ENCODE measurements around the gene FAM149B1. TPM values are rescaled to one million over a fixed set of nuclear protein-coding genes. Genes with fewer than 3 reads are reported as not detected.

The FAM149B1 gene
- total and polyA plus RNA-seq, 2 of the 13 experiments (the other 11 are each of a cell fraction or from before 2014, with no cell fraction given) = 9.3 to 16.8 TPM

DNA sequence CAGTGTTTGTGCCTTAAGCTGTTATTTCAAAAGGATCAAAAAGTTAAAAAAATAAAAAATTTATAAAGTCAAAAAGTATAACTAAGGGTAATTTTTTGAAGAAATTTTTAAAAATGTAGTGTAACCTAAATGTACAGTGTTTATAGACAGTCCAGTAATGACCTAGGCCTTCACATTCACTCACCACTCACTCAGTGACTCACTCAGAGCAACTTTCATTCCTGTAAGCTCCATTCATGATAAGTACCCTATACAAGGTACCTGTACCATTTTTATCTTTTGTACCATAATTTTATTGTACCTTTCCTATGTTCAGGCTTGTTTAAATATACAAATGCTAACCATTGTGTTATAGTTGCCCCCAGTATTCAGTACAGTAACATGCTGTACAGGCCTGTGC, 57.6 kb downstream of the FAM149B1 start:
- BruUV-seq (replicated peaks) = no TSS peak
- DNase-seq (ENCODE audit: low spot score) = no peak
- Histone ChIP-seq H3K9me3 (ENCODE audit: low read length) (no peaks in the 10 kb centered on the region), H3K9ac (ENCODE audit: insufficient read depth, low read depth, low read length) (no peak overlapping the region), H3K27me3 (ENCODE audit: control insufficient read depth in 1 of 2, insufficient read depth in 2 of 2, low read length in 2 of 2) (no peaks in the 10 kb centered on the region), H2AFZ (ENCODE audit: low read length) (no peak overlapping the region), H3K4me1 (ENCODE audit: insufficient read depth, low read length) (no peaks in the 10 kb centered on the region), H3K4me2 (ENCODE audit: low read depth, low read length) (no peak overlapping the region), H4K20me1 (ENCODE audit: insufficient read depth, low read length) (no peaks in the 10 kb centered on the region), H3K27ac (ENCODE audit: extremely low read length, insufficient read depth, low read length) (no peak overlapping the region), H3K4me3 (replicated peaks in 1 of 3; ENCODE audit: insufficient read depth in 1 of 3, low read depth in 2 of 3, low read length in 3 of 3) (no peak overlapping the region), H3K79me2 (ENCODE audit: insufficient read depth, low read length) (no peaks in the 10 kb centered on the region), H3K36me3 (replicated peaks in 1 of 2; ENCODE audit: control insufficient read depth in 1 of 2, insufficient read depth in 2 of 2, low read length in 2 of 2) (no peaks in the 10 kb centered on the region; a peak in 1 of 5 replicates)
- intact Hi-C loops (cut with micrococcal nuclease; ENCODE audit: unreplicated experiment) (no loop called here), in situ Hi-C loops (cut with HindIII; ENCODE audit: extremely low pct_ligation_motif_present, low pct_unique_long_range_greater_than_20kb) (no loop called here)
- ChIA-PET POLR2A (interaction anchor here (0.6 kb wide), 1 partner anchor 266 kb away, joined by 4 read pairs; no protein-coding TSS in a partner anchor), CTCF (ENCODE audit: low intra/inter-chr PET ratio, low total read pairs) (no interaction called here)
- no peak for ATAC-seq
- FAIRE-seq = no peak
- TF ChIP-seq SNAPC2 (CRISPR knock-in tag; IDR thresholded peaks at IDR 0.05) (no peak), MATR3 (CRISPR knock-in tag; IDR thresholded peaks at IDR 0.05) (no peak), NR3C1 (CRISPR knock-in tag; IDR thresholded peaks at IDR 0.05) (no peak), MTA3 (CRISPR knock-in tag; IDR thresholded peaks at IDR 0.05) (no peak)

DNA sequence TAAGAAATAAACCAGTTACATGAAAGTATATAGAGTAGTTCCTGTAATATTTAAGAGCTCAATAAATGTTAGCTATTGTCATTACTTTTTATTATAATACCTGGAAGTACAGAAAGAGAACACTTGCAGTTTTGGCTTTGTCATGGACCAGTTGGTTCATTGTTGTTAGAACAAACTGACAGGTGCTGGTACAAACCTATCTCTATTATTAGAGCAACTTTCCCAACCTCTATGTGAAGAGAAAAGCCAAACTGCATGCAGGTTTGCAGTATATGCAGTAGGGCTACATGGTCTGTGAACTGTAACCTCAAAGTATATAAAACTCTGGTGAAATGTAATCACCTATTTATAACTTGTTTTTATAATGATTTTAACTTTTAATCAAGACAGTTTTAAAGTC, 58.7 kb downstream of the FAM149B1 start:
- H4K20me1 ChIP-seq (ENCODE audit: insufficient read depth, low read length) = no peaks in the 10 kb centered on the region
- no TSS peak for BruUV-seq (replicated peaks)
- in situ Hi-C loops (cut with HindIII; ENCODE audit: extremely low pct_ligation_motif_present, low pct_unique_long_range_greater_than_20kb) (no loop called here), intact Hi-C loops (cut with micrococcal nuclease; ENCODE audit: unreplicated experiment) (no loop called here)
- no peaks in the 10 kb centered on the region for H3K79me2 ChIP-seq (ENCODE audit: insufficient read depth, low read length)
- no peak overlapping the region for H2AFZ ChIP-seq (ENCODE audit: low read length)
- no peak overlapping the region for H3K4me3 ChIP-seq (replicated peaks in 1 of 3; ENCODE audit: insufficient read depth in 1 of 3, low read depth in 2 of 3, low read length in 3 of 3)
- H3K27ac ChIP-seq (ENCODE audit: extremely low read length, insufficient read depth, low read length) = no peak overlapping the region
- H3K27me3 ChIP-seq (ENCODE audit: control insufficient read depth in 1 of 2, insufficient read depth in 2 of 2, low read length in 2 of 2) = no peaks in the 10 kb centered on the region
- FAIRE-seq (no peak), DNase-seq (ENCODE audit: low spot score) (no peak), ATAC-seq (no peak)
- POLR2A ChIA-PET = no interaction called here
- H3K36me3 ChIP-seq (replicated peaks in 1 of 2; ENCODE audit: control insufficient read depth in 1 of 2, insufficient read depth in 2 of 2, low read length in 2 of 2) = no peaks in the 10 kb centered on the region; a peak in 1 of 5 replicates
- no peak overlapping the region for H3K9ac ChIP-seq (ENCODE audit: insufficient read depth, low read depth, low read length)
- no peaks in the 10 kb centered on the region for H3K4me1 ChIP-seq (ENCODE audit: insufficient read depth, low read length)
- no peak overlapping the region for H3K4me2 ChIP-seq (ENCODE audit: low read depth, low read length)
- CTCF ChIA-PET (ENCODE audit: low intra/inter-chr PET ratio, low total read pairs) = no interaction called here
- H3K9me3 ChIP-seq (ENCODE audit: low read length) = no peaks in the 10 kb centered on the region
- TF ChIP-seq, protein P1, sequence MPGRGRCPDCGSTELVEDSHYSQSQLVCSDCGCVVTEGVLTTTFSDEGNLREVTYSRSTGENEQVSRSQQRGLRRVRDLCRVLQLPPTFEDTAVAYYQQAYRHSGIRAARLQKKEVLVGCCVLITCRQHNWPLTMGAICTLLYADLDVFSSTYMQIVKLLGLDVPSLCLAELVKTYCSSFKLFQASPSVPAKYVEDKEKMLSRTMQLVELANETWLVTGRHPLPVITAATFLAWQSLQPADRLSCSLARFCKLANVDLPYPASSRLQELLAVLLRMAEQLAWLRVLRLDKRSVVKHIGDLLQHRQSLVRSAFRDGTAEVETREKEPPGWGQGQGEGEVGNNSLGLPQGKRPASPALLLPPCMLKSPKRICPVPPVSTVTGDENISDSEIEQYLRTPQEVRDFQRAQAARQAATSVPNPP (CRISPR knock-in tag; IDR thresholded peaks at IDR 0.05) = no peak
- TF ChIP-seq, protein P2, sequence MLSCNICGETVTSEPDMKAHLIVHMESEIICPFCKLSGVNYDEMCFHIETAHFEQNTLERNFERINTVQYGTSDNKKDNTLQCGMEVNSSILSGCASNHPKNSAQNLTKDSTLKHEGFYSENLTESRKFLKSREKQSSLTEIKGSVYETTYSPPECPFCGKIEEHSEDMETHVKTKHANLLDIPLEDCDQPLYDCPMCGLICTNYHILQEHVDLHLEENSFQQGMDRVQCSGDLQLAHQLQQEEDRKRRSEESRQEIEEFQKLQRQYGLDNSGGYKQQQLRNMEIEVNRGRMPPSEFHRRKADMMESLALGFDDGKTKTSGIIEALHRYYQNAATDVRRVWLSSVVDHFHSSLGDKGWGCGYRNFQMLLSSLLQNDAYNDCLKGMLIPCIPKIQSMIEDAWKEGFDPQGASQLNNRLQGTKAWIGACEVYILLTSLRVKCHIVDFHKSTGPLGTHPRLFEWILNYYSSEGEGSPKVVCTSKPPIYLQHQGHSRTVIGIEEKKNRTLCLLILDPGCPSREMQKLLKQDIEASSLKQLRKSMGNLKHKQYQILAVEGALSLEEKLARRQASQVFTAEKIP (CRISPR knock-in tag; IDR thresholded peaks at IDR 0.05; ENCODE audit: borderline replicate concordance) = no peak
- TF ChIP-seq DR1 (CRISPR knock-in tag; IDR thresholded peaks at IDR 0.05) = no peak
- TF ChIP-seq ZNF550 (CRISPR knock-in tag; IDR thresholded peaks at IDR 0.05; ENCODE audit: borderline replicate concordance) = no peak
- TF ChIP-seq, protein P3, sequence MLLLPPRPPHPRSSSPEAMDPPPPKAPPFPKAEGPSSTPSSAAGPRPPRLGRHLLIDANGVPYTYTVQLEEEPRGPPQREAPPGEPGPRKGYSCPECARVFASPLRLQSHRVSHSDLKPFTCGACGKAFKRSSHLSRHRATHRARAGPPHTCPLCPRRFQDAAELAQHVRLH (CRISPR knock-in tag; IDR thresholded peaks at IDR 0.05; ENCODE audit: borderline replicate concordance, low read depth) = no peak
- TF ChIP-seq BHLHE40 (IDR thresholded peaks at IDR 0.05; ENCODE audit: low read length) = no peak
- TF ChIP-seq RCOR2 (CRISPR knock-in tag; IDR thresholded peaks at IDR 0.05) = no peak
- TF ChIP-seq, protein P4, sequence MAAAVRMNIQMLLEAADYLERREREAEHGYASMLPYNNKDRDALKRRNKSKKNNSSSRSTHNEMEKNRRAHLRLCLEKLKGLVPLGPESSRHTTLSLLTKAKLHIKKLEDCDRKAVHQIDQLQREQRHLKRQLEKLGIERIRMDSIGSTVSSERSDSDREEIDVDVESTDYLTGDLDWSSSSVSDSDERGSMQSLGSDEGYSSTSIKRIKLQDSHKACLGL (CRISPR knock-in tag; IDR thresholded peaks at IDR 0.05) = no peak
- no peak for TF ChIP-seq ZNF549 (CRISPR knock-in tag; IDR thresholded peaks at IDR 0.05)
- TF ChIP-seq, protein P5, sequence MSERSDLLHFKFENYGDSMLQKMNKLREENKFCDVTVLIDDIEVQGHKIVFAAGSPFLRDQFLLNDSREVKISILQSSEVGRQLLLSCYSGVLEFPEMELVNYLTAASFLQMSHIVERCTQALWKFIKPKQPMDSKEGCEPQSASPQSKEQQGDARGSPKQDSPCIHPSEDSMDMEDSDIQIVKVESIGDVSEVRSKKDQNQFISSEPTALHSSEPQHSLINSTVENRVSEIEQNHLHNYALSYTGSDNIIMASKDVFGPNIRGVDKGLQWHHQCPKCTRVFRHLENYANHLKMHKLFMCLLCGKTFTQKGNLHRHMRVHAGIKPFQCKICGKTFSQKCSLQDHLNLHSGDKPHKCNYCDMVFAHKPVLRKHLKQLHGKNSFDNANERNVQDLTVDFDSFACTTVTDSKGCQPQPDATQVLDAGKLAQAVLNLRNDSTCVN (CRISPR knock-in tag; IDR thresholded peaks at IDR 0.05; ENCODE audit: borderline replicate concordance) = no peak

All from HepG2 (cell line).